Prostate gland (tissue), 2 donors: ENCODE data around the gene CHCHD6.

Source experiments
- CTCF ChIP-seq, 4 experiments: fragments of 200-600 bp in 2 of 4; fragments of 450-650 bp in 2 of 4; sonication (generic) in 2 of 4; IDR thresholded peaks; 1 replicate in 3 of 4; 2 replicates in 1 of 4; pipeline ENCODE4 v1.5.1; 2016 to 2019; ENCODE audit warnings: antibody characterized with exemption in 4 of 4, mild to moderate bottlenecking in 2 of 4, moderate library complexity in 2 of 4
- POLR2A ChIP-seq: fragments of 450-650 bp; IDR thresholded peaks from one replicate; pipeline ENCODE4 v1.6.1; 2016; ENCODE audit warnings: antibody characterized with exemption, mild to moderate bottlenecking
- POLR2AphosphoS5 ChIP-seq: sonication (generic); formaldehyde crosslinking; IDR thresholded peaks from one replicate; pipeline ENCODE4 v1.6.1; 2017; ENCODE audit warnings: antibody characterized with exemption

- TF ChIP-seq CTCF (IDR thresholded peaks at IDR 0.05) (no peak), POLR2A (no peak), POLR2AphosphoS5 (no peak)
These were observed 217.2 kb downstream of the CHCHD6 start for GRCh38 chr3:126921085-126921824.
